Measurements from ENCODE around the gene CHST1.

CHST1 gene

GRCh38 chr11:45655831-45656230, 9.6 kb downstream of the CHST1 start:
- no peak overlapping the region for H3K9ac ChIP-seq (ENCODE audit: low read length)
- H3K36me3 ChIP-seq (ENCODE audit: insufficient read depth, low read length) = no peaks in the 10 kb centered on the region
- H3K27me3 ChIP-seq (ENCODE audit: control insufficient read depth in 1 of 2, insufficient read depth in 2 of 2, low read length in 2 of 2) = peaks cover 19 to 34% of the 10 kb centered on the region in 2 donors
- H3K9me3 ChIP-seq (ENCODE audit: low read length) = no peaks in the 10 kb centered on the region
- H3K4me3 ChIP-seq (ENCODE audit: low read depth in 1 of 2, low read length in 2 of 2) = no peak overlapping the region
- no peaks in the 10 kb centered on the region for H3K4me1 ChIP-seq (ENCODE audit: insufficient read depth, low read length)
- no peak overlapping the region for H3K27ac ChIP-seq (ENCODE audit: low read depth, low read length)

GRCh38 chr11:45655347-45655756, 10.1 kb downstream of the CHST1 start:
- Histone ChIP-seq H3K36me3 (ENCODE audit: insufficient read depth, low read length) (no peaks in the 10 kb centered on the region), H3K27ac (ENCODE audit: low read depth, low read length) (no peak overlapping the region), H3K27me3 (ENCODE audit: control insufficient read depth in 1 of 2, insufficient read depth in 2 of 2, low read length in 2 of 2) (peaks cover 14 to 29% of the 10 kb centered on the region in 2 donors), H3K9me3 (ENCODE audit: low read length) (no peaks in the 10 kb centered on the region), H3K9ac (ENCODE audit: low read length) (no peak overlapping the region), H3K4me3 (ENCODE audit: low read depth in 1 of 2, low read length in 2 of 2) (no peak overlapping the region), H3K4me1 (ENCODE audit: insufficient read depth, low read length) (no peaks in the 10 kb centered on the region)

DNA sequence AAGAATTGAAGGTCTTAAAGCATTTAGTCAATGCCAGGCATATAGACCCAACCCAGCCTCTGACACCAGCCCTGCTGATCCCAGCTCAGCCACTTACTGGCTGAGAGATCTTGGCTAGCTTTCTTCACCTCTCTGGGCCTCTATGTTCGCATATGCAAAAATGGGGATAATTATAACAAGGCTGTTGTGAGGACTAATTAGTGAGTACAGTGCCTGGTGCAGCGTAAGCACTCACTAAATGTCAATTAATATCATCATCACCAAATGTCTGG, 10.5 kb downstream of the CHST1 start:
- no peaks in the 10 kb centered on the region for H3K4me1 ChIP-seq (ENCODE audit: insufficient read depth, low read length)
- H3K36me3 ChIP-seq (ENCODE audit: insufficient read depth, low read length) = no peaks in the 10 kb centered on the region
- no peak overlapping the region for H3K4me3 ChIP-seq (ENCODE audit: low read depth in 1 of 2, low read length in 2 of 2)
- H3K9ac ChIP-seq (ENCODE audit: low read length) = no peak overlapping the region
- no peak overlapping the region for H3K27ac ChIP-seq (ENCODE audit: low read depth, low read length)
- H3K27me3 ChIP-seq (ENCODE audit: control insufficient read depth in 1 of 2, insufficient read depth in 2 of 2, low read length in 2 of 2) = peaks cover 11 to 25% of the 10 kb centered on the region in 2 donors
- H3K9me3 ChIP-seq (ENCODE audit: low read length) = no peaks in the 10 kb centered on the region

DNA sequence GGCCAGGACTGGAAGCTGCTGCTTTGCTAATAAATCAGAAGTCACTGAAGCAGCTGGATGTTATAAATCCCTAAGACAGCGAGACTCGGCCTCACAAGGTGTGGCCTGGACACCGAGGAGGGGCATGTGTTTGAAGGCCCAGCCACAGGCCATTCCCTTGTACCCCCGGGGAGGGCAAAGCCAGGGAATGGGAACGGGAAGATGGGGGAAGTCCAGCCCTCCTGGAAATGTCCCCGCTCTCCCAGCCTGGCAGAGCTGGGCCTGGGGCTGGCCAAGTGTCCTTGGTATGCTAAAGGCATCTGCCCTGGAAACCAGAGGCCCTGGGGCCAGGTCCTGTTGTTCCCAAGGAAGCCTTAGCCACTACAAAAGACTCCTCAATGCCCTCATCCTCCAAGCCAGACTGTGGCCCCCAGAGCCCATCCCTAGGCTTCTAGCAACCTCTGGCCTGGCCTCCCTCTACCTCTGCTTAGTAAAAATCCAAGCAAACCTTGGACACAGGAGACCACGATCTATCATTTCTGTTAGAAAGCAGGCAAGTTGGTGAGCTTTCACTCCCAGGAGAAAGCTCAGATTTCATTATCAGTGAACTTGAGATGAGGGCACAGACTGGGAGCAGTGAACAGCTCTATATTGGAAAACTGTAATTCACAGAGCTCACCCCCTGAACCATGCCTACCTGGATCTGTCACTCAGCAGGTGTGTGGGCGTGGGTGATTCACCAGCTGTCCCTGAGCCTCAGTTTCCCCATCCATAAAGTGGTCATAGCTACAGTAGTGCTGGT, 11.0 kb downstream of the CHST1 start:
- Histone ChIP-seq H3K27me3 (ENCODE audit: control insufficient read depth in 1 of 2, insufficient read depth in 2 of 2, low read length in 2 of 2) (peaks cover 7 to 20% of the 10 kb centered on the region in 2 donors), H3K4me1 (ENCODE audit: insufficient read depth, low read length) (no peaks in the 10 kb centered on the region), H3K9me3 (ENCODE audit: low read length) (no peaks in the 10 kb centered on the region), H3K9ac (ENCODE audit: low read length) (no peak overlapping the region), H3K27ac (ENCODE audit: low read depth, low read length) (no peak overlapping the region), H3K4me3 (ENCODE audit: low read depth in 1 of 2, low read length in 2 of 2) (no peak overlapping the region), H3K36me3 (ENCODE audit: insufficient read depth, low read length) (no peaks in the 10 kb centered on the region)

GRCh38 chr11:45653277-45653676, 12.1 kb downstream of the CHST1 start:
- Histone ChIP-seq H3K27ac (ENCODE audit: low read depth, low read length) (no peak overlapping the region), H3K4me3 (ENCODE audit: low read depth in 1 of 2, low read length in 2 of 2) (no peak overlapping the region), H3K27me3 (ENCODE audit: control insufficient read depth in 1 of 2, insufficient read depth in 2 of 2, low read length in 2 of 2) (peaks cover 3 to 8% of the 10 kb centered on the region in 2 donors), H3K9me3 (ENCODE audit: low read length) (no peaks in the 10 kb centered on the region), H3K9ac (ENCODE audit: low read length) (no peak overlapping the region), H3K36me3 (ENCODE audit: insufficient read depth, low read length) (no peaks in the 10 kb centered on the region), H3K4me1 (ENCODE audit: insufficient read depth, low read length) (no peaks in the 10 kb centered on the region)

GRCh38 chr11:45652781-45653180, 12.6 kb downstream of the CHST1 start:
- no peaks in the 10 kb centered on the region for H3K36me3 ChIP-seq (ENCODE audit: insufficient read depth, low read length)
- H3K9ac ChIP-seq (ENCODE audit: low read length) = no peak overlapping the region
- H3K27me3 ChIP-seq (ENCODE audit: control insufficient read depth in 1 of 2, insufficient read depth in 2 of 2, low read length in 2 of 2) = peaks cover 0 to 4% of the 10 kb centered on the region in 2 donors
- H3K4me3 ChIP-seq (ENCODE audit: low read depth in 1 of 2, low read length in 2 of 2) = no peak overlapping the region
- no peak overlapping the region for H3K27ac ChIP-seq (ENCODE audit: low read depth, low read length)
- H3K9me3 ChIP-seq (ENCODE audit: low read length) = no peaks in the 10 kb centered on the region
- no peaks in the 10 kb centered on the region for H3K4me1 ChIP-seq (ENCODE audit: insufficient read depth, low read length)

DNA sequence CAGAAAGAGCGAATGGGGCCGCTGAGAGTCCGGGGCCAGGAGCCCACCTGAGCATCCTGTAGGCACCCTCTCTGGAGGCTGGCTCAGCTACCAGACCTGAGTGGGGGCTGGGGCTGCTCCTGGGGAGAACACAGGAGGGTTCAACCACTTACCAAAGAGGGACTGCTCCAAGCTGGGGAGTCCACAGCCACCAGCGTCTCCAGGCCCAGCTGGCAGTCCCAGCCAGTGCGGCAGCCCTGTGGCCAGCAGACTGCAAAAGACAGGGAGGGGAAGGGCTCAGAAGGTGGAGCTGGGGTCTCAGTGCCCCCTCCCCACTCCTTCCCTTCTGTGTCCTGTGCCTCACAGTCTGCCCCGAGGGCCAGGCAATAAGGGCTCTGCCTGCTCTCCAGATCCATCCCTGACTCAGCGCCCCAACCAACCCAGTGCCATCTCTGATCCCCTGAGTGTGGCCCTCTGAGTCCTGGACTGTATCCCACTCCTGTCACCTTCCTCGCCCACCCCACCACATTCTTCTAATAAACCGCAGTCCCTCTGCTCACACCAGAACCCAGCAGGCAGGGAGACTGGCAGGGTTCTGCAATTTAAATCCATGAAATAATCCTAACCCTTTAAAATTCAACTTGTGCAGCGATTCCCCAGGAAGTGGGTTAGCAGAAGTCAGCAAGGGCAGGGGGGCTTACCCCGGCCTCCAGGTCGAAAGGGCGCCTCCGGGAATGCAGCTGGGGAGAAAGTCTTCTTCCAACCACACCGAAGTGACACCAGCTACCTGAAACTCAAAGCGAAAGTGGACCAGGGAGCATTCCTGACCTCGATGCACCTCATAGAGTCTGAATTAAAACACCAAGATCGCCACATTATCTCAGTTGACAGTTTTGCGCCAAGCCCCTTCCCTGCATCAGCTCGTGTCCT, 13.3 kb downstream of the CHST1 start:
- no peak overlapping the region for H3K4me3 ChIP-seq (ENCODE audit: low read depth in 1 of 2, low read length in 2 of 2)
- no peaks in the 10 kb centered on the region for H3K27me3 ChIP-seq (ENCODE audit: control insufficient read depth in 1 of 2, insufficient read depth in 2 of 2, low read length in 2 of 2)
- H3K9me3 ChIP-seq (ENCODE audit: low read length) = no peaks in the 10 kb centered on the region
- no peaks in the 10 kb centered on the region for H3K4me1 ChIP-seq (ENCODE audit: insufficient read depth, low read length)
- H3K36me3 ChIP-seq (ENCODE audit: insufficient read depth, low read length) = no peaks in the 10 kb centered on the region
- H3K9ac ChIP-seq (ENCODE audit: low read length) = no peak overlapping the region
- H3K27ac ChIP-seq (ENCODE audit: low read depth, low read length) = no peak overlapping the region

GRCh38 chr11:45651156-45651555, 14.3 kb downstream of the CHST1 start:
- Histone ChIP-seq H3K4me1 (ENCODE audit: insufficient read depth, low read length) (no peaks in the 10 kb centered on the region), H3K9me3 (ENCODE audit: low read length) (no peaks in the 10 kb centered on the region), H3K9ac (ENCODE audit: low read length) (no peak overlapping the region), H3K36me3 (ENCODE audit: insufficient read depth, low read length) (no peaks in the 10 kb centered on the region), H3K27ac (ENCODE audit: low read depth, low read length) (no peak overlapping the region), H3K27me3 (ENCODE audit: control insufficient read depth in 1 of 2, insufficient read depth in 2 of 2, low read length in 2 of 2) (no peaks in the 10 kb centered on the region), H3K4me3 (ENCODE audit: low read depth in 1 of 2, low read length in 2 of 2) (no peak overlapping the region)

- Histone ChIP-seq H3K9me3 (ENCODE audit: low read length) (no peaks in the 10 kb centered on the region), H3K4me3 (ENCODE audit: low read depth in 1 of 2, low read length in 2 of 2) (no peak overlapping the region), H3K9ac (ENCODE audit: low read length) (no peak overlapping the region), H3K4me1 (ENCODE audit: insufficient read depth, low read length) (no peaks in the 10 kb centered on the region), H3K27me3 (ENCODE audit: control insufficient read depth in 1 of 2, insufficient read depth in 2 of 2, low read length in 2 of 2) (no peaks in the 10 kb centered on the region), H3K36me3 (ENCODE audit: insufficient read depth, low read length) (no peaks in the 10 kb centered on the region), H3K27ac (ENCODE audit: low read depth, low read length) (no peak overlapping the region)
These were observed 15.0 kb downstream of the CHST1 start for GRCh38 chr11:45650166-45651095.

- H3K27ac ChIP-seq (ENCODE audit: low read depth, low read length) = no peak overlapping the region
- no peaks in the 10 kb centered on the region for H3K36me3 ChIP-seq (ENCODE audit: insufficient read depth, low read length)
- no peaks in the 10 kb centered on the region for H3K27me3 ChIP-seq (ENCODE audit: control insufficient read depth in 1 of 2, insufficient read depth in 2 of 2, low read length in 2 of 2)
- no peak overlapping the region for H3K4me3 ChIP-seq (ENCODE audit: low read depth in 1 of 2, low read length in 2 of 2)
- no peaks in the 10 kb centered on the region for H3K9me3 ChIP-seq (ENCODE audit: low read length)
- no peak overlapping the region for H3K9ac ChIP-seq (ENCODE audit: low read length)
- H3K4me1 ChIP-seq (ENCODE audit: insufficient read depth, low read length) = no peaks in the 10 kb centered on the region
These were observed 15.8 kb downstream of the CHST1 start for GRCh38 chr11:45649544-45650165.

DNA sequence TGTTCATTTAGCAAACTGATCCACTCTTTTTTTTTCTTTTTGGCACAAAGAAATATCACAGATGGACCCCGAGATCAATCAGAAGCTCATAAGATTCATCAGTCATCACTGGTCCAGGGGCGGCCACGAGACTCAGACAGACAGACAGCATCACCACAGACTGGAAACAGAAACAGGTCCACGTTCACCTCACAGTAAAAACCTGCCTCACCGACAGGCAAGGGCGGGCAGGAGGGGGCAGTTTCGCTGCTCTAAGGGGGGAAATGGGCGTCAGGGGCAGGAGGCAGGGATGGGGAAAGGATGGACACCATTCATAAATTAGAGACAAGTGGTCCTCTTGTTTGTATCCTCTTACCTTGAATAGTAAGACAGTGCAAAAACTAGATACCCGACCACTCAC, 16.5 kb downstream of the CHST1 start:
- Histone ChIP-seq H3K36me3 (ENCODE audit: insufficient read depth, low read length) (no peaks in the 10 kb centered on the region), H3K27me3 (ENCODE audit: control insufficient read depth in 1 of 2, insufficient read depth in 2 of 2, low read length in 2 of 2) (no peaks in the 10 kb centered on the region), H3K9ac (ENCODE audit: low read length) (no peak overlapping the region), H3K9me3 (ENCODE audit: low read length) (no peaks in the 10 kb centered on the region), H3K27ac (ENCODE audit: low read depth, low read length) (no peak overlapping the region), H3K4me3 (ENCODE audit: low read depth in 1 of 2, low read length in 2 of 2) (no peak overlapping the region), H3K4me1 (ENCODE audit: insufficient read depth, low read length) (no peaks in the 10 kb centered on the region)

Measured in muscle layer of colon (tissue), 2 donors.